ENCODE results near the gene ABHD8. TPM values are rescaled to one million over a fixed set of nuclear protein-coding genes. Genes with fewer than 3 reads are reported as not detected.
"Not testable (repeated sequence)": the region's sequence is repeated elsewhere in the genome, so short reads cannot be mapped to it uniquely, and the experiment has no call there.

The ABHD8 gene
- total RNA-seq, 1 donor from 2014 or later = 17.1 TPM

DNA sequence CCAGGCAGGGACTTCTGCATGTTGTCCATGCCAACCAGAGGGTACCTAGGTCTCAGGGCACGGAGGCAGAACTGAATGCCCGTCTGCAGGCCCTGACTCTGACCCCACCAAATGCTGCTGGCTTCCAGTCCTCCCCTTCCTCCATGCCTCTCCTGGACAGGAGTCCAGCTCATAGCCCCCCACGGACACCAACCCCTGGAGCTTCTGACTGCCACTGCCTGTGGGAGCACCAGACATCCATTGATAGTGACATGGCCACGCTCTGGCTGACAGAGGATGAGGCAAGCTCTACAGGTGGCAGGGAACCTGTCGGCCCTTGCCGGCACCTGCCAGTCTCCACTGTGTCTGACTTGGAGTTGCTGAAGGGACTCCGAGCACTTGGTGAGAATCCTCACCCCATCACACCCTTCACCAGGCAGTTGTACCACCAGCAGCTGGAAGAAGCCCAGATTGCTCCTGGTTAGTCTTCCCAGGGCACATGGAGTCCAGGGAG, 19.7 kb downstream of the ABHD8 start:
- Histone ChIP-seq H3K27me3 (peaks cover 18% of the 10 kb centered on the region), H3K4me1 (peaks cover 16% of the 10 kb centered on the region), H3K4me3 (no peak overlapping the region), H3K9me3 (no peaks in the 10 kb centered on the region), H3K27ac (no peak overlapping the region), H3K36me3 (peaks cover 6% of the 10 kb centered on the region)
- ATAC-seq (no peak), DNase-seq (no peak)
- intact Hi-C loops (cut with DNase I) = loop anchor here (2.0 to 5.0 kb wide), 2 partner anchors 79 to 216 kb away; no protein-coding TSS in a partner anchor
- TF ChIP-seq, protein P1, sequence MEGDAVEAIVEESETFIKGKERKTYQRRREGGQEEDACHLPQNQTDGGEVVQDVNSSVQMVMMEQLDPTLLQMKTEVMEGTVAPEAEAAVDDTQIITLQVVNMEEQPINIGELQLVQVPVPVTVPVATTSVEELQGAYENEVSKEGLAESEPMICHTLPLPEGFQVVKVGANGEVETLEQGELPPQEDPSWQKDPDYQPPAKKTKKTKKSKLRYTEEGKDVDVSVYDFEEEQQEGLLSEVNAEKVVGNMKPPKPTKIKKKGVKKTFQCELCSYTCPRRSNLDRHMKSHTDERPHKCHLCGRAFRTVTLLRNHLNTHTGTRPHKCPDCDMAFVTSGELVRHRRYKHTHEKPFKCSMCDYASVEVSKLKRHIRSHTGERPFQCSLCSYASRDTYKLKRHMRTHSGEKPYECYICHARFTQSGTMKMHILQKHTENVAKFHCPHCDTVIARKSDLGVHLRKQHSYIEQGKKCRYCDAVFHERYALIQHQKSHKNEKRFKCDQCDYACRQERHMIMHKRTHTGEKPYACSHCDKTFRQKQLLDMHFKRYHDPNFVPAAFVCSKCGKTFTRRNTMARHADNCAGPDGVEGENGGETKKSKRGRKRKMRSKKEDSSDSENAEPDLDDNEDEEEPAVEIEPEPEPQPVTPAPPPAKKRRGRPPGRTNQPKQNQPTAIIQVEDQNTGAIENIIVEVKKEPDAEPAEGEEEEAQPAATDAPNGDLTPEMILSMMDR (IDR thresholded peaks at IDR 0.05) = no peak

DNA sequence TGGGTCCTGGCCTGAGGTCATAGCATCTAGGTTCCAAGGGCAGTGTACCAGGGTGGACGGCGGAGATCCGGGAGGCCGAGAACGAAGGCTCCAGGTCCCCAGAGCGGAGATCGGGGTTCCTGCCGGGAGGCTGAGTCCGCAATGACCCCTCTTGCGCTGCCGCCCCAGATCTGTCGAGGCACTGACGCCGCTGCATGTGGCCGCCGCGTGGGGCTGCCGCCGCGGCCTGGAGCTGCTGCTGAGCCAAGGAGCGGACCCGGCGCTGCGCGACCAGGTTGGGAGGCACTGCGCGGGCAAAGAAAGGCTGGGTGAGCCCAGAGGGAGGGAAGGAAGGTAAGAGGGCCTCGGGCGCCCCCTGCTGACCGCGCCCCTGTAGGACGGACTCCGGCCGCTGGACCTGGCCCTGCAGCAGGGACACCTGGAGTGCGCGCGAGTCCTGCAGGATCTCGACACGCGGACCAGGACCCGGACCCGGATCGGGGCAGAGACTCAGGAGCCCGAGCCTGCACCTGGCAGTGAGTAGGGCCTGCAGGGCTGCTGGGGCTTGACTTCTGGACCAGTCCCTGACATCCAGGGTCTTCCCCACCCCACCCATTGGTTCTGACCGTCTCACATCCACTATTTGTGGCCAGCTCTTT, 20.6 kb downstream of the ABHD8 start:
- Histone ChIP-seq H3K27me3 (peaks cover 18% of the 10 kb centered on the region), H3K4me3 (peak overlapping the region; percentile 31), H3K36me3 (peaks cover 7% of the 10 kb centered on the region), H3K27ac (no peak overlapping the region), H3K4me1 (peaks cover 16% of the 10 kb centered on the region), H3K9me3 (no peaks in the 10 kb centered on the region)
- peak; percentile 98 for ATAC-seq
- DNase-seq = peak; percentile 92
- TF ChIP-seq, protein P1 (IDR thresholded peaks at IDR 0.05) = peak; percentile 95
- intact Hi-C loops (cut with DNase I) = loop anchor here (2.0 to 5.0 kb wide), 2 partner anchors 78 to 215 kb away; no protein-coding TSS in a partner anchor

DNA sequence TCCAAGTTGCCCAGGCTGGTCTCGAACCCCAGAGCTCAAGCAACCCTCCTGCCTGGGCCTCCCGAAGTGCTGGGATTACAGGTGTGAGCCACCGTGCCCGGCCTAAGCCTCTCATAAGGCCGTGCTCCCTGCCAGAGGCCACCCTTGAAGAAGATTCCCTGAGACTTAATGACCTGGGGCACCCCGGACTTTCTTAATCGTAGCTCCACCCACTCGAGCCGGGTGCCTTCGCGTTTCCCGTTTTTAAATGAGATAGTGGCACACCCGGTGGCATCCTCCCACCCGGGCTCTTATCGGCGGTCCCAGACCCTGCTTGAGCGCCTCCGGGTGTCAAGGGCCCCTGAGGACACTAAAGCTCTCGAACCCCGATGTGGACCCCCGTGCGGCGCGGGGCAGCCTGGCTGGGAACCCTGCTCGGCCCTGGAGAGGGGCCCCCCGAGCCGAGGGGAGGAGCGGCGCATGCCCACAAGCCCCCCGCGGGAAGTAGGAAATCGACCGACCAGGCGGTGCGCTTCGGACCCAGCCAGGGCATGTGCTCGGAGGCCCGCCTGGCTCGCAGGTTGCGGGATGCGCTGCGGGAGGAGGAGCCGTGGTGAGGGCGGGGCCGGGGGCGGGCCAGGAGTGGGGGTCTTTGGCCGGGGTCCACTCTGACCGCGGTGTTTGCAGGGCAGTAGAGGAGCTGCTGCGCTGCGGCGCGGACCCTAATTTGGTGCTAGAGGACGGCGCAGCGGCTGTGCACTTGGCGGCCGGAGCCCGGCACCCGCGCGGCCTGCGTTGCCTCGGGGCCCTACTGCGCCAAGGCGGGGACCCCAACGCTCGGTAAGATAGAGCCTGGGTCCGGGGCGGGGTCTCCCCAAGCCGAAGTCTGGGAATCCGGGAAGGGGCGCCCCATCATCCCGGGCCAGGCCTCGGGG, 21.6 kb downstream of the ABHD8 start, which contains the start of gene ANKLE1:
Gene ANKLE1, plus strand, starts transcription at position 511 of the 914 bp plus-strand sequence. Its CDS starts 20 bp downstream, at position 531.
- H3K4me1 ChIP-seq = peaks cover 16% of the 10 kb centered on the region
- intact Hi-C loops (cut with DNase I) = loop anchor here (2.0 to 5.0 kb wide), 2 partner anchors 77 to 214 kb away; no protein-coding TSS in a partner anchor
- peak within 1 kb of the TSS; percentile 40 for H3K4me3 ChIP-seq
- TF ChIP-seq, protein P1 (IDR thresholded peaks at IDR 0.05) = no peak
- no peak within 1 kb of the TSS for H3K27ac ChIP-seq
- DNase-seq (no peak), ATAC-seq (peak; percentile 43)
- peaks cover 18% of the 10 kb centered on the region for H3K27me3 ChIP-seq
- H3K36me3 ChIP-seq = peaks cover 16% of the 10 kb centered on the region
- no peaks in the 10 kb centered on the region for H3K9me3 ChIP-seq

DNA sequence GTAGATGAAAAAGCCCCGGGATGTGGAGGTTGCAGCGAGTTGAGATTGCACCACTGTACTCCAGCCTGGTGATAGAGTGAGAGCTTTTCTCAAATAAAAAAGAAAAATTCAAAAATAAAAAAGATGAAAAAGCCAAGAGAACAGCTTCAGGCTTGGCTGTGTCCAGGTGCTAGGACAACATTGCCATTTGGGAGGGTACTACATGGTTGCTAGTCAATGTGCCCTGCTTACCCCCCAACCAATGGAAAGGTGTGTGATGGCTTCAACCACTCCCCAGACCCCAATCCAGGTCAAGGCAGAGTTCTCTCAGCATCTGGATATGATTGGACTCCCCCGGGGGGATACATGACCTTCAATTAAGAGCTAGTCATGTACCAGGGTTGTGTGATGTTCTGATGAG, 23.8 kb downstream of the ABHD8 start:
- ATAC-seq (no peak), DNase-seq (no peak)
- H3K27ac ChIP-seq = no peak overlapping the region
- H3K9me3 ChIP-seq = no peaks in the 10 kb centered on the region
- H3K36me3 ChIP-seq = peaks cover 37% of the 10 kb centered on the region
- intact Hi-C loops (cut with DNase I) = no loop called here
- peaks cover 18% of the 10 kb centered on the region for H3K27me3 ChIP-seq
- no peak overlapping the region for H3K4me3 ChIP-seq
- TF ChIP-seq, protein P1 (IDR thresholded peaks at IDR 0.05) = no peak
- H3K4me1 ChIP-seq = peaks cover 16% of the 10 kb centered on the region

DNA sequence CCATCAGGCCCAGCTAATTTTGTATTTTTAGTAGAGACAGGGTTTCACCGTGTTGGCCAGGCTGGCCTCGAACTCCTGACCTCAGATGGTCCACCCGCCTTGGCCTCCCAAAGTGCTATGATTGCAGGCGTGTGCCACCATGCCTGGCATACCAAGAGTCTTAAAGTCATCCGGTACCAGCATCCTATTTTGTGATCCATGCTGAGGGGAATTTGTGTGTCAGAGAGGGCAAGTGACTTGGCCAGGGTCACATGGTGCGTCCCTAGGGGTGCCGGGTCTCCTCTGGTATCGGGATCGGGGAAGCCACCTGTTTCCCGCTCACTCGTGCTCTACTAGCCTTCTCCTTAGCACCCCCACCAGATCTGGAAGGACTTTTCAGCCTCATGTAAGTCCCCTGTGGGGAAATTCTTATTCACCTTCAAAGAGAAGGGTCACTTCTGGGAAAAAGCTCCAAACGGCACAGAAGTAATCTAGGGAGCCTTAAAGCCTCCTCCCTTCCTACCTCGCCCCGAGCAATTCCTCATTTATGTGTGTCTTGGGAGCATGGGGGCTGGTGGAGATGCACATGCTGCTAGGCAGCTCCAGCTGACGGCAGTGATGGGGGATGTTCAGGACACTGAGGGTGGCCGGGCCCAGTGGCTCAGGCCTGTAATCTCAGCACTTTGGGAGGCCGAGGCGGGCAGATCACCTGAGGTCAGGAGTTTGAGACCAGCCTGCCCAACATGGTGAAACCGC, 27.6 kb downstream of the ABHD8 start:
- Histone ChIP-seq H3K4me1 (no peaks in the 10 kb centered on the region), H3K4me3 (no peak overlapping the region), H3K27ac (no peak overlapping the region), H3K27me3 (no peaks in the 10 kb centered on the region), H3K36me3 (peaks cover 71% of the 10 kb centered on the region), H3K9me3 (no peaks in the 10 kb centered on the region)
- intact Hi-C loops (cut with DNase I) = no loop called here
- ATAC-seq = no peak
- no peak for DNase-seq
- TF ChIP-seq, protein P1 (IDR thresholded peaks at IDR 0.05) = no peak

DNA sequence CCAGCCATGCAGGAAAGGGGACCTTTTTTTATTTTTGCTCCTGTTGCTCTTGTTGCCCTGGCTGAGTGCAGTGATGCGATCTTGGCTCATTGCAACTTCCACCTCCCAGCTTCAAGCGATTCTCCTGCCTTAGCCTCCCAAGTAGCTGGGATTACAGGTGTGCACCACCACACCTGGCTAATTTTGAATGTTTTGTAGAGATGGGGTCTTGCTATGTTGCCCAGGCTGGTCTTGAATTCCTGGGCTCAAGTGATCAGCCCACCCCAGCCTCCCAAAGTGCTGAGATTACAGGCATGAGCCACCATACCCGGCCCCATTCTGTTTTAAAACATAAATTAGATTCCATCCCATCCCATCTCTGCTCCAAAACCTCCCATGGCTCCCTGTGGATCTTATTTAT, 28.3 kb downstream of the ABHD8 start:
- H3K9me3 ChIP-seq; intact Hi-C loops (cut with DNase I); ATAC-seq; H3K27ac ChIP-seq; DNase-seq; H3K4me3 ChIP-seq; H3K27me3 ChIP-seq; H3K4me1 ChIP-seq: not testable (repeated sequence)
- peaks cover 78% of the 10 kb centered on the region for H3K36me3 ChIP-seq
